K562 treated with DMSO at 1 percent for 48 hours (cell line): ENCODE data around the gene CTR9. TPM values are rescaled to one million over a fixed set of nuclear protein-coding genes. Genes with fewer than 3 reads are reported as not detected.

ENCODE experiments used
- total RNA-seq: library from RNA; unstranded; fragments of 300-600 nt; gene quantifications from 2 replicates; pipeline ENCODE4 v1.2.3, GENCODE V29; 2022; ENCODE audit warnings: low replicate concordance; ENCODE audit errors: extremely low read depth

Gene CTR9
- not detected in 2 replicates for total RNA-seq

GRCh38 chr11:10750838-10751580 is at the start of gene CTR9:
Gene CTR9 (plus strand): TSS chr11:10751246. CDS start chr11:10751413, 167 bp downstream.

DNA sequence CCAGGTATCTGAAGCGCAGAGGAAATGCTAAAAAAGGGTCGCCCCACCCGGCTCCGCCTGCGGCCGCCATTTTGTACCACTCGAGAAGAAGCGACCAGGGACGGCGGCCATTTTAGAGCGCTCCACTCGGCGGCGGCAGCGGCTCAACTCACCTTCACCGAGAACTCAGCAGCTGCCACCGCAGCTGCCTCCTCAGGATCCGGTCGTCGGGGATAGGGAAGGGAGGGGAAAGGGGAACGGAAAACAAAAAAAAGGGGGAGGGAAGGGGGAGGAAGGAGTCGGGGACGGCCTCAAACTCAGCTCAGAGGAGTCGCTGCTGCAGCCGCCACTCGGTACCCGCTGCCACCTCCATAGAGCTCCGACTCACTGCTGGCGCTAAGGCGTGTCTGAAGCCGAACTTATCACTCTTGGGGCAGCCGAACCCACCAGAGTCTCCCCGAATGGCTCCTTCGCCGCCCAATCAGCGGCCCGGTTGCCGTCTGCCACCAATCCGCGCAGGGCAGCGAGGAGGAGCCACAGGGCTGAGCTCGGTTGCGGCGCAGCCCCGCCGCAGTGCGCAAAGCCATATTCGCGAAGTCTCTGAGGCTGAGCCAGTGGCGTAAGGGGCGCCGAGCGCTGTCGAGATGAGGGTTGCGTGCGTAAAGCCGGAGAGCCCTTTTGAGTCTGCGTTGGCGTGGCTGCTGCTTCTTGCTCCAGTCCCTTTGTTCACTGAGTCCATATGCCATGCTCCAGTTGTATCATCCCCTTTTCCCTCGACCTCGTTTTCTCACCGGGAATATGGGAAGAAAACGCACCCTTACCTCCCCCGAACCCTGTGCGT is 57.7 kb downstream of the CTR9 start, which contains the start of gene EIF4G2:
Gene EIF4G2, minus strand, starts transcription at position 374 of the 820 bp plus-strand sequence.

Other genes starting within 250 kb of the CTR9 start
- gene RNF141, start 210.1 kb upstream of the CTR9 start, total RNA-seq: not detected in 2 replicates
- not detected in 2 replicates for gene LYVE1, start 182.6 kb upstream of the CTR9 start, total RNA-seq
- gene IRAG1, start 57.5 kb upstream of the CTR9 start, total RNA-seq: not detected in 2 replicates
- 814 and 3,695 TPM in 2 replicates for gene EIF4G2, start 57.7 kb downstream of the CTR9 start, total RNA-seq
- 153 TPM in 1 of 2 replicates, not detected in the other for gene ZBED5, start 106.8 kb downstream of the CTR9 start, total RNA-seq